ENCODE results near the gene SMC5. TPM values are rescaled to one million over a fixed set of nuclear protein-coding genes. Genes with fewer than 3 reads are reported as not detected.
"Not testable (repeated sequence)": the region's sequence is repeated elsewhere in the genome, so short reads cannot be mapped to it uniquely, and the experiment has no call there.

Gene SMC5
- total RNA-seq (2014; rRNA removed; shearing (Covaris generic)), result 15.8 and 34.9 TPM in 2 replicates

DNA sequence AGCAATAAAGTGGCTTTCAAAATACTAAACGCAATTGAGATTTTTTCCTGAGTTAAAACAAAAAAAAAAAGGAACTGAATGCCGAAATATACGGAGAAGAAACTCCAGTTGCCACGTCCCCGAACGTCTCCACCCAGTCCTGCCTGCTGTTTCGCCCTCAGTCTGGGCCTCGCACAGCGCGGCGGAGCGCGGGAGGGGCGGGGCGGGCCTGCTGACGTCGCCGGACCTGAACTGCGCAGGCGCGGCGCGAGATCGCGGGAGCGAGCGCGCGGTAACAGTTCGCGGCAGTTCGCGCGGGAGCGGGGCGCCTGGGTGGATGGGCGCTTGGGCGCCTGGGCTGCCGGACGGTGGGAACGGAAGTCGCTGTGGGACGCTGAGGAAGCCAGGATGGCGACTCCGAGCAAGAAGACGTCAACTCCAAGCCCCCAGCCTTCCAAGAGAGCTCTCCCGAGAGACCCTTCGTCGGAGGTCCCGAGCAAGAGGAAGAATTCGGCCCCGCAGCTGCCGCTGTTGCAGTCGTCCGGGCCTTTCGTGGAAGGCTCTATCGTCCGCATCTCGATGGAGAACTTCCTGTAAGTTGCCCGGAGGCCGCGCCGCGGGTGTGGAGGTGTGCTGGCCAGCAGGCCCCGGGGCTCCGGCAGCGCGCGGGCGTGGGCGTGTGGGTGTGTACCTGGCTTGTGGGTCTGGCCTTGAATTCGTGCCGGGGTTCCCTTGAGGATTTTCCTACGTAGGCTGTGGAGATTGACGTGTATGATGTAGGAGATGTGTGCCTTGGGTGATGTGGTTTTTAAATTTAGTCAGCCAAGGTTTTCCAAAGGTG is at the start of gene SMC5:
Gene SMC5 (plus strand): TSS at position 287 of the 820 bp plus-strand sequence. CDS start 101 bp downstream, at position 388.
- DNase-seq (ENCODE audit: low spot score), result peak; percentile 89
- in situ Hi-C loops (cut with HindIII; ENCODE audit: low sequenced_read_pairs), result no loop called here

DNA sequence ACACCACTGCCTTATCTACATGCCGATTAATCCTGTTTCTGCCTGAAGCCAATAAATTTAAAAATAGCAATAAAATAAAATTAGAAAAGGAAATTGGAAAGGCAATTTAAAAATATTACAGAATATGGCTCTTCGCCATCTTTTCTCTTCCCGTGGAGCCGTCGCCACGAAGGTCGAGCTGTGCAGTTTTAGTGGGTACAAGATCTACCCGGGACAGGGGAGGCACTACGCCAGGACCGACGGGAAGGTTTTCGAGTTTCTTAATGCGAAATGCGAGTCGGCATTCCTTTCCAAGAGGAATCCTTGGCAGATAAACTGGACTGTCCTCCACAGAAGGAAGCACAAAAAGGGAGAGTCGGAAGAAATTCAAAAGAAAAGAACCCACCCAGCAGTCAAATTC is 41.7 kb upstream of the SMC5 start:
- DNase-seq (ENCODE audit: low spot score), result no peak
- in situ Hi-C loops (cut with HindIII; ENCODE audit: low sequenced_read_pairs), result no loop called here

DNA sequence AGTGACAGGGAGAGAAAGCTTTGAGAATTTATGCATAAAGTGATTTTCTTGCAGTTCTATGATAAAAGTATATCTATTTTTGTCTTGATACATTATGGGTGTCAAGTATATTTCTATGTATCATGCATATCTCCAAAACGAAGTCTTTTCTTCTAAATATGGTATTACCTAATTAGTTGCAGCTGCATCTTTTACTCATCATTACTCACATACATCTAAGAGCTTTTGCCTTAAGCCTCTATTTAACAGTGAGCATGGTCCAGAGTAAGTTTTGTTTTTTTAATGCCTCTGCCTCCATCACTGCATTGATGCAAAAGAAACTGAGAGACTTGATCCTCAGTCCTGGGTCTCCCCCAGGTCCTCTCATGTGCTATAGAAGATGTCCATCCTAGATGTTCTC is 40.0 kb upstream of the SMC5 start:
- in situ Hi-C loops (cut with HindIII; ENCODE audit: low sequenced_read_pairs), result no loop called here
- DNase-seq (ENCODE audit: low spot score), result no peak

DNA sequence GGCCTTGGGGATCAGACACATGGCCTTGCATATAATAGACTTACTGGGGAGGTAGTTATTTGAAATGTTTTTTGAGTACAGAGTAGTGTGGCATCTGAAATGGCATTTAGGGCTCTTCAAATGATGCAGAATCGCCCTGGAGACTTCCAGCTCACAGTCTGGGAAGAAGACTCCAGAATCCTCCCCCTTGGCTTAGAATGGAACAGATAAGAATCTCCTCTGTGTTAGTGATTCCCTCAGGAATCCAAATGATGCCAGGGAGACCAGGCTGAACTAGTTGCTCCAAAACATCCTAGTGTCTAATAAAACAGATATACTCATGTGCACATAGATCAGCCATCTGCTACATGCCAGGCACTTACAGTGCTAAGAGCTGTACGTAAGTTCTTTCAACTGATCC is 38.6 kb upstream of the SMC5 start:
- in situ Hi-C loops (cut with HindIII; ENCODE audit: low sequenced_read_pairs), result no loop called here

DNA sequence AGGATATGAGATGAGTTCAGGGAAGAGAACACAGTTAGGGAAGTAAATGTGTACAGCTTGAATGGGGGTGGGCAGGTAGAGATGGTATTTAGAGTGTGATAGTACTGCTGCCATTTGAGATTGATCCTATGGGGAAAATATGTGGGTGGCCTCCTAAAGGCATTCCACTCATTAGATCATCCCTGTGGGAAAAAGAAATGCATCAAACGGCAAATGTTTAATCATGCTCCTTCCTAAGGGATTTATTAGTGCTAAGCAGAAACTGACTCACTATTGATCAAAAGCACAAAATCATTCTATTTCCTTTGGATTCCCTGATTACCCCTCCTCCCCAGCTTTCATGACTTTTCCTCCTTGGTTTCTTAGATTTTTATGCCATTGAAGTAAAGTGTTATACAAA is 36.4 kb upstream of the SMC5 start:
- in situ Hi-C loops (cut with HindIII; ENCODE audit: low sequenced_read_pairs), result no loop called here
- no peak for DNase-seq (ENCODE audit: low spot score)

More for the DNA sequence above, 38.6 kb upstream of the SMC5 start:
- DNase-seq (ENCODE audit: low spot score), result no peak

DNA sequence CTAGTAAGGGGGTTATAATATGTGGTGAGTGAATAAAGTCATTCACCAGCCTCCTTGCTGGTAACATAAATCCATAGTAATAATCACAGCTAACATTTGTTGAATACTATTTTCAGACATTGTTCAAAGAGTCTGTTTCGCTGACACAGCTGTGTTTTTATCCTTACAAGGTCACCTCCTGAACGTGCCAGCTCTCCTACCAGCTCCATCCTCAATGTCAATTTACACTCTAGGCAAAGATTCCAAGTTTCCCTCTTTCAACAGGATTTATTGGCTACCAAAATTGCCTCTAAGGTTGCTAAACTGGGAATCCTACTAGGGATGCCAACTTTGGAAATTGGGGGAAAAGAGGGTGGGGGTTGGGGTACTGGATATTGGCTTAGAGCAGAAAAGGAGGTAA is 30.7 kb upstream of the SMC5 start:
- peak; percentile 66 for DNase-seq (ENCODE audit: low spot score)
- in situ Hi-C loops (cut with HindIII; ENCODE audit: low sequenced_read_pairs), result no loop called here

DNA sequence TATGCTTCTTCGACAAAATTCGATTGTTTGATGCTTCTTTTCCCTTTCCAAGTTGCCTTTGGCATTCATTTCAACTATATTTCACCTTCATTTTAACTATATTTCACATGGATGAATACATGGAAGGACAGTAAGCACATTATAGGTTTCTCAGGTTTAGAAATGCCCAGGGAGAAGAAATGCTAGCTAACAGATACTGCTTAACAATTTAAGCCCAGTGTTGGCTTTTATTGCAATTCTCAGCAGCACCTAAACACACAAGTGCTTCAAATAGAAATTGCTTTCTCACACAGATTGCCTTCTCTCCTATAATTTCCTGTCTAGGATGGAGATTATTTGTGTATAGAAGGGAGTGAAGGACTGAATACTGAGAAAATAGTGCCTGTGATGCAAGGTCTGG is 30.2 kb upstream of the SMC5 start:
- in situ Hi-C loops (cut with HindIII; ENCODE audit: low sequenced_read_pairs), result no loop called here

DNA sequence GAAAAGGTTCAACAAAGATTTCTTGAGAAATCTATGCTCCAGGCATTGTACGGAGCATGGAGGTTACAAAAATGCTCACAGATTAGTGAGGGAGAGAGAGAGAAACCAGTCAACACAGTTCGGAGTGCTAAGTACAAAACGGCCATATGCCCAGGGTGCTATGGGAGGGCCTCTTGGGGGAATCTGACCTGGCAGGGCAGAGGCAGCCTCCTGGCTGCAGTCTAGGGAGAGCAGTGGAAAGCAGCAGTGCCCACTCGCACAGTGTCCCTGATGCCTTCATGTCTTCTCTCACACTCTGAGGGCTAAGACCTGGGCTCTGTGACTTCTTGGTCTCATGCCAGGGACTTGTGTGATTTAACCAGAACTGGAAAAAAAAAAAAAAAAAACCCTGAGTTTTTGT is 29.8 kb upstream of the SMC5 start:
- in situ Hi-C loops (cut with HindIII; ENCODE audit: low sequenced_read_pairs), result no loop called here
- DNase-seq (ENCODE audit: low spot score), result peak; percentile 77

More for the DNA sequence above, 30.2 kb upstream of the SMC5 start:
- no peak for DNase-seq (ENCODE audit: low spot score)

DNA sequence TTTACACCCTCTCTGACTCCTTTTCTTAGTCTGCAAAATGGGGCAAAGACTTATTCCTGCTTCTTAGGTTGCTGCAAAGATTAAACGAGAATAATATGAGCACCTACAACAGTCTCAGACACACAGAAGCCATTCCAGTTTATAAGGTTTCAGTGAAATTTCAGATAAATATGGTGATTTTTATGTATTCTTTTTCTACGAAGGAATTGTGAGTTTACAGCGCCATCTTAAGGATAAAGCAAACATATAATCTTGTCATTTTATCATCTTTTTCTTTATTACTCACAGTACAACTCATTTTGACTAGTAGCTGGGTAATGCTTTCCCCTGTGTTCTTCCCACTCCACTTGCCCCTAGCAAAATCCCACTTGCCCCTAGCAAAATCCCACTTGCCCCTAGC is 29.2 kb upstream of the SMC5 start:
- DNase-seq (ENCODE audit: low spot score), result peak; percentile 76
- in situ Hi-C loops (cut with HindIII; ENCODE audit: low sequenced_read_pairs), result no loop called here

DNA sequence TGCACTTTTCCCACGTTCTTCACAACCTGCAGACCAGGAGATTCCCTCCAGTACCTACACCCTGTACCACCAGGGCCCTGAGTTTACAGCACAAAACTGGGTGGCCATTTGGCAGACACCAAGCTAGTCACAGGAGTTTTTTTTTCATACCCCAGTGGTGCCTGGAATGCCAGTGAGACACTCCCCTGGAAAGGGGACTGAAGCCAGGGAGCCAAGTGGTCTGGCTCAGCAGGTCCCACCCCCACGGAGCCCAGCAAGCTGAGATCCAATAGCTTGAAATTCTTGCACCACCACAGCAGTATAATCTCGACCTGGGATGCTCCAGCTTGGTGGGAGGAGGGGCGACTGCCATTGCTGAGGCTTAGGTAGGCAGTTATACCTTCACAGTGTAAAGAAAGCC is 26.3 kb upstream of the SMC5 start:
- no peak for DNase-seq (ENCODE audit: low spot score)
- in situ Hi-C loops (cut with HindIII; ENCODE audit: low sequenced_read_pairs), result no loop called here

DNA sequence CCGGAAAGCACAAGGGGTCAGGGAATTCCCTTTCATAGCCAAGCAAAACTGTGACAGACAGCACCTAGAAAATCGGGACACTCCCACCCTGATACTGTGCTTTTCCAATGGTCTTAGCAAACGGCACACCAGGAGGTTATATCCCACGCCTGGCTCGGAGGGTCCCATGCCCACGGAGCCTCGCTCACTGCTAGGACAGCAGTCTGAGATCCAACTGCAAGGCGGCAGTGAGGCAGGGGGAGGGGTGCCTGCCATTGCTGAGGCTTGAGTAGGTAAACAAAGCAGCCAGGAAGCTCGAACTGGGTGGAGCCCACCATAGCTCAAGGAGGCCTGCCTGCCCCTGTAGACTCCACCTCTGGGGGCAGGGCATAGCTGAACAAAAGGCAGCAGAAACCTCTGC is 24.6 kb upstream of the SMC5 start:
- in situ Hi-C loops (cut with HindIII; ENCODE audit: low sequenced_read_pairs); DNase-seq (ENCODE audit: low spot score): not testable (repeated sequence)

DNA sequence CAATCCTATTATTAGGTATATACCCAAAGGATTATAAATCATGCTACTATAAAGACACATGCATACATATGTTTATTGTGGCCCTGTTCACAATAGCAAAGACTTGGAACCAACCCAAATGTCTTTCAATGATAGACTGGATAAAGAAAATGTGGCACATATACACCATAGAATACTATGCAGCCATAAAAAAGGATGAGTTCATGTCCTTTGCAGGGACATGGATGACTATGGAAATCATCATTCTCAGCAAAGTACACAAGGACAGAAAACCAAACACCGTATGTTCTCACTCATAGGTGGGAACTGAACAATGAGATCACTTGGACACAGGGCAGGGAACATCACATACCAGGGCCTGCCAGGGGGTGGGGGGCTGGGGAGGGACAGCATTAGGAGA is 12.8 kb upstream of the SMC5 start:
- DNase-seq (ENCODE audit: low spot score); in situ Hi-C loops (cut with HindIII; ENCODE audit: low sequenced_read_pairs): not testable (repeated sequence)

DNA sequence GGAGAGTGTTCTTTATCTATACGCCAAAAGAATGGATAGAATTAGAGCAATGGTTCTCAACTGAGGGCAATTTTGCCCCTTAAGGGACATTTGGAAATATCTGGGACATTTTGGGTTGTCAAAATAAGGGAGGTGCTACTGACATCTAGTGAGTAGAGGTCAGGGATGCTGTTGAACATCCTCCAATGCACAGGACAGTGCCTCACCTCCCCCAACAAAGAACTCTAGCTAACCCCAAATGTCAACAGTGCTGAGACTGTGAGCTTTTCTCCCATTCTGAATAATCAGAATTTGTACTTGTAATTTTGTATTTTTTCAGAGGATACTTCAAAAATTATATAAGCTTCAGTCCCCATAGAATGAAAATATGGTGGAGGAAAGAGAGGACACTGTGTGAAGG is 8.6 kb upstream of the SMC5 start:
- in situ Hi-C loops (cut with HindIII; ENCODE audit: low sequenced_read_pairs), result no loop called here

DNA sequence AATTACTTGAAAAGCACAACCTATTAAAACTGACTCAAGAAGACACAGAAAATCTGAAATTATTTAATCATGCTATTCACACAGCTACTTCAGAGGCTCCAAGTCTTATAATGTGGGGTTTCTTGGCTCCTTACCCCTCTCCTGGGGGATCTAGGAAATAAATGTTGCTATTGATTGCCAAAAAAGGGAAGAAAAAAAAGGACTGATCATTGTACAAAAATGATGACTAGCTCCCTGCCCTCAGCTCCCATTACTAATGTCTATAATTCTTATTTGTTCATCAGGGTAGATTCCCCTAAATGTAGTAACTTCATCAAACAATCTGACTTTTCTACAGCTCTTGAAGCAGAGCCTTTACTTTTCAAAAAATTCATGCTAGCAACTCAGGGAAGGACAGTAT is 3.3 kb upstream of the SMC5 start:
- DNase-seq (ENCODE audit: low spot score), result no peak
- in situ Hi-C loops (cut with HindIII; ENCODE audit: low sequenced_read_pairs), result no loop called here

More for the DNA sequence above, 8.6 kb upstream of the SMC5 start:
- DNase-seq (ENCODE audit: low spot score), result no peak

DNA sequence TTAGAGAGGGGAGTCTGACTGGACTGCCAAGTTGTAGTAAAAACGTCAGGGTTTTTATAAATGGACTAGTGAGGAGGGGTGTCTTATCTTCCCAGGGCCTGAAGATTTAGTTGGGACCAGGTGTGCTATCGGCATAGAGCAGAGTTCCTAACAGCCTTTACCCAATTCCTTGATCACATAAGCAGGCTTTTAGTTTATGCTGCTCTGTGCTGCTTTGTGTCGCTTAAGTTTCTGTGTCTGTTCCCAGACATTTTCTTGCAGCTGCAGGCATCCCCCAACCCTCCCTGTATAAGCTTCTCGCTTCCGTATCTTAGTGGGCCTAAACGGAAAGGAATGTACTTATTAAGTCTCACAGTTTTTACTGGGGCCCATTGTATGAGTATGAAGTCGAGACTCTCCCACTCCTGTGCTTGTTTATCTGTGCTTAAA is 2.6 kb upstream of the SMC5 start:
- in situ Hi-C loops (cut with HindIII; ENCODE audit: low sequenced_read_pairs), result no loop called here
- DNase-seq (ENCODE audit: low spot score), result no peak

DNA sequence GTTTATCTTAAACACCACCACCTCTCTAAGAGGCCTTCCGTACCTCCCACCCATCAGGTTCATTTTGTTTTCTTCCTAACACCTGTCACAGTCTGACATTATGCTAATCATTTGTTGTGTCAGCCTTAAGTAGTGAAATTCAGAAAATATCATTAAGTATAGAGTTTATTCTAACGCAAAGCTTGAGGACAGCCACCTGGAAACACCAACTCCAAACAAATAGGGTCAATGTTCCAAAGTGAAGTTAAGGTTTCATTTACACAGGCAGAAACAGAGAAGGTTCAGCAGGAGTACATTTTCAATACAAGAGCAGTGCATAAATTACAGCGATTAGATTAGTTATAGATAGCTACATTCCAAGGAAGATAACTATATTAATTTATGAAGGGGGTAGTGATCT is 1.3 kb upstream of the SMC5 start:
- in situ Hi-C loops (cut with HindIII; ENCODE audit: low sequenced_read_pairs), result no loop called here
- DNase-seq (ENCODE audit: low spot score), result no peak

DNA sequence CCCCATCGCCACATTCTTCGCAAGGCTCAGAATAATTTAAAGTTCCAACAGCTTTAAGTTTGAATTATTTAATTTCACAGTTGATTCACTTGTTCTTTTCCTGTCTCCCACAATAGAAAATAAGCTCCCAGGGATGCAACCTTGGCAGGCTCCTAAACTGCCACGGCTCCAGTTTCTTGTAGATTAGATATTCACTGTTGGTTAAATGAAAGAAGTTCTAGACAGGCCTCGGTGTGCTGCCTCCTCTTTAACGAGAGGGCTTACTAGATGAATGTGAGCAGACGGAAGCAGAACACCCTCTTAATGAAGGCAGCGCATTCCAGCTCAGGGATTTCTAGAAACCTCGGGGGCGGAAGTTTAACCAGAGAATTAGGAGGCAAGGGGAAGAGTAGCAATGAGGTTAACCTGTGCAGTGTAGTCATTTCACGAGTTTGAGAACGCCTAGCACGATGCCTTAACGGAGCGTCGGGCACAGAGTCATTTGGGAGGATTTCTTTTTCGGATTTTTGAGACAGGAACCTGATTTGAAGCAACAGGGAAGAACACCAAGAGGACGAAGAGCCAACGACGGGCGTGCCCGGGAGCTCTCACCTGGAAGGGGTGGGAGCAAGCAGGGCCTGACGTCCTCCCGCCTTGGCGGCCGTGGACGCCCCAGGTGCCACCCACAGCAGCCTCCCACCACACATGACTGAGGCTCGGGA is 637 bp upstream of the SMC5 start:
- in situ Hi-C loops (cut with HindIII; ENCODE audit: low sequenced_read_pairs), result no loop called here
- DNase-seq (ENCODE audit: low spot score), result peak; percentile 70

DNA sequence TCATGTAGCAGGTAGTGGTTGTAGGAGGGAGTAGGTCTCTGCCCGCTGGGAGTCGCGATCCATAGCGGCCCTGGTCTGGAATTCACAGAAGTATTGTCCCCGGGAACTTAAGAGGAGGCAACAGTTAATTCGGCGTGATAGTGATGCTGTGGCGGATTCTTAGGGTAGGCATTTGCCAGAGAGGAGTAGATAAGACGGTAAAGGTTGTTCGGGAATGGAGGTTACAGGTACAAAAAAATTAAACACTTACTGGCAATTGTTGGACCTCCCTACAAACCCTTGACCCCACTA is 679 bp downstream of the SMC5 start:
- in situ Hi-C loops (cut with HindIII; ENCODE audit: low sequenced_read_pairs), result no loop called here
- DNase-seq (ENCODE audit: low spot score), result no peak

DNA sequence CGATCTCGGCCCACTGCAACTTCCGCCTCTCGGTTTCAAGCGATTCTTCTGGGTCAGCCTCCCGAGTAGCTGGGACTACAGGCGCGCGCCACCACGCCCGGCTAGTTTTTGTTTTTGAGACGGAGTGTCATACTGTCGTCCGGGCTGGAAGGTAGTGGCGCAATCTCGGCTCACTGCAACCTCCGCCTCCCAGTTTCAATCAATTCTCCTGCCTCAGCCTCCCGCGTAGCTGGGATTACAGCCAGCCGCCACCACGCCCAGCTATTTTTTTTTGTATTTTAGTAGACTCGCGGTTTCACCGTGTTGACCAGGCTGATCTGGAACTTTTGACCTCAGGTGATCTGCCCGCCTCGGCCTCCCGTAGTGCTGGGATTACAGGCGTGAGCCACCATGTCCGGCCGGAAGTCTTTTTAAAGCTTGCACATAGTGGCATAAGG is 1.2 kb downstream of the SMC5 start:
- no peak for DNase-seq (ENCODE audit: low spot score)
- in situ Hi-C loops (cut with HindIII; ENCODE audit: low sequenced_read_pairs), result no loop called here

DNA sequence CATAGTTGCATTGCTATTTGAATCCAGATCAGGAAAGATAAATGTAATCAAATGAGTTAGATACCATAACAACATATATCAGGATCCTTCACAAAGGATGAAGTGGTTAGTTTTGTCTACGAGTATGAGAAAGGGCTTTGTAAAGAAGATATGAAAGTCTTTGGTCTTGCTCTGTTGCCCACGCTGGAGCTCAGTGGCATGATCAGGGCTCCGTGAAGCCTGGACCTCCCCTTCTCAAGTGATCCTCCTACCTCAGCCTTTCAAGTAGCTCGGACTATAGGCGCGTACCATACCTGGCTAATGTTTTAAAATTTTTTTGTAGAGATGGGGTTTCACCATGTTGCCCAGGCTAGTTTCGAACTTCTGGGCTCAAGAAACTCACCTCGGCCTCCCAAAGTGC is 1.8 kb downstream of the SMC5 start:
- in situ Hi-C loops (cut with HindIII; ENCODE audit: low sequenced_read_pairs), result no loop called here
- no peak for DNase-seq (ENCODE audit: low spot score)
